ENCODE results near the gene ZSCAN22.
"Not testable (repeated sequence)": the region's sequence is repeated elsewhere in the genome, so short reads cannot be mapped to it uniquely, and the experiment has no call there.

The ZSCAN22 gene

GRCh38 chr19:58348080-58348479 lies 21.3 kb downstream of the ZSCAN22 start:
- DNase-seq, result peak in 3 of 42 donors; percentile 8 to 37 (median 33)
- intact Hi-C loops (cut with DNase I), result not testable (repeated sequence)

- intact Hi-C loops (cut with DNase I), result no loop called here
- DNase-seq, result no peak
Measured at GRCh38 chr19:58349590-58349989, 22.8 kb downstream of the ZSCAN22 start.

GRCh38 chr19:58350001-58350861 lies 23.4 kb downstream of the ZSCAN22 start:
- intact Hi-C loops (cut with DNase I), result no loop called here
- no peak for DNase-seq

- DNase-seq, result no peak
Measured at GRCh38 chr19:58350871-58351557, 24.2 kb downstream of the ZSCAN22 start.

GRCh38 chr19:58351558-58351878 lies 24.7 kb downstream of the ZSCAN22 start:
- DNase-seq, result no peak
- intact Hi-C loops (cut with DNase I), result no loop called here

More at GRCh38 chr19:58350871-58351557, 24.2 kb downstream of the ZSCAN22 start:
- intact Hi-C loops (cut with DNase I), result no loop called here

- intact Hi-C loops (cut with DNase I), result no loop called here
- peak in 1 of 42 donors; percentile 28 for DNase-seq
Measured at GRCh38 chr19:58351990-58352755, 25.4 kb downstream of the ZSCAN22 start.

GRCh38 chr19:58352760-58353671 lies 26.2 kb downstream of the ZSCAN22 start, which contains the start of gene A1BG:
Gene A1BG, minus strand, starts transcription at chr19:58353492. Its CDS starts 55 bp downstream, at chr19:58353437.
- intact Hi-C loops (cut with DNase I), result no loop called here

GRCh38 chr19:58353717-58354477 lies 27.1 kb downstream of the ZSCAN22 start:
- DNase-seq, result no peak
- intact Hi-C loops (cut with DNase I), result no loop called here

More at GRCh38 chr19:58352760-58353671, 26.2 kb downstream of the ZSCAN22 start, which contains the start of gene A1BG:
- no peak for DNase-seq

- intact Hi-C loops (cut with DNase I), result no loop called here
- no peak for DNase-seq
Measured at GRCh38 chr19:58354478-58355030, 27.8 kb downstream of the ZSCAN22 start.

- intact Hi-C loops (cut with DNase I), result no loop called here
- peak in 25 of 42 donors; percentile 22 to 67 (median 37) for DNase-seq
Measured at GRCh38 chr19:58355215-58355796, 28.5 kb downstream of the ZSCAN22 start.

- intact Hi-C loops (cut with DNase I), result no loop called here
- DNase-seq, result no peak
Measured at GRCh38 chr19:58355908-58356765, 29.3 kb downstream of the ZSCAN22 start.

- peak in 1 of 42 donors; percentile 3 for DNase-seq
- intact Hi-C loops (cut with DNase I), result no loop called here
Measured at GRCh38 chr19:58356766-58357480, 30.1 kb downstream of the ZSCAN22 start.

- intact Hi-C loops (cut with DNase I), result no loop called here
- peak in 1 of 42 donors; percentile 2 for DNase-seq
Measured at GRCh38 chr19:58357481-58358145, 30.8 kb downstream of the ZSCAN22 start.

GRCh38 chr19:58361900-58362271 lies 35.1 kb downstream of the ZSCAN22 start:
- intact Hi-C loops (cut with DNase I), result no loop called here
- peak in 16 of 42 donors; percentile 17 to 54 (median 40) for DNase-seq
